ENCODE measurements around the gene RBPJL. TPM values are rescaled to one million over a fixed set of nuclear protein-coding genes. Genes with fewer than 3 reads are reported as not detected.

The RBPJL gene
- total RNA-seq, 2 experiments from 2014 or later = not detected

DNA sequence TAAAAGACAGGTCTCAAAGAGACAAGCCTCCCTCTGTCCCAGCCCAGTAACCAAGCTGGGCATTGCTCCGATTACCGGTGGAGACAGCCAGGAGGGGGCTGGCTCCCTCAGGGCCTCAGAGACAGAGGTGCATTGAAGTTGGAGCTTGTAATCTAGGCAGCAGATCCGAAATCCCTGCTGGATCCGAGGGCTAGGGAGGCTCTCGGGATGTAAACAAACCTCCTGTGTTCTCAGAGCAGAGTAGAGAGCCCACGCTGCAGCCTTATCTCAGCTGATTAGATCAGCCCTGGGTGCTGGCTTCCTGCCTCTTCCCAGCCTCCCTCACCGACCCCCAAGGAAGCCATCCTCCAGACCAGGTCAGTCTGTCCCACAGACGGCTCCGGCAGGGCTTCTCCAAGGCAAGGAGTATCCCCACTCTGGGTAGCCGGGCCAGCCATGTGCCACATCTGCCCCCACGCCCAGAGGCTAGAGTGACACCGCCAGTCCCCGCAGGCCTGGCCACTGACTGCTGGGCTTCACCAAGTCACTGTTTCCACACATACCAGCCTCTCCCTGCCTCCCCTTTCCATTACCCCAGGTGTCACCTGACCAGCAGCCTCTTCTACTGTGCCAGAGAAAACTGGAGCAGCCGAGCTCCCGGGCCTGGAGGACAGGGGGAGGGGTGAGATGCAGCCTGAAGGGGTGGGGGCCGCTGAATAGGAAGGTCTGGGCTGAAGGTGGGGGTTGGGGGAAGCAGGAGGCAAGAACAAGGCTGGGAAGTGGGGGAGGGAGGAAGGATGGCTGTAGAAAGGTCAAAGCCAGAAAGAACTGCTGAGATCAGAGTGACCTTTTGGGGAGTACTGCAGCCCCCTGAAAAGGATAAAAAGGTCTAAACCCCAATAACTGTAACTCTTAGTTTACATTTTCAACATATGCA is 35.6 kb downstream of the RBPJL start:
- DNase-seq (ENCODE audit: low spot score) = no peak
- H3K27ac ChIP-seq (ENCODE audit: low read depth, low read length, poor library complexity, severe bottlenecking) = no peak overlapping the region
- no peak overlapping the region; the same call in 1 of the 2 replicates for H3K4me2 ChIP-seq (ENCODE audit: low read length)
- no peak overlapping the region for H2AFZ ChIP-seq (ENCODE audit: low read length)
- no peaks in the 10 kb centered on the region for H3K9me3 ChIP-seq (ENCODE audit: low read length)
- ChIA-PET POLR2A (no interaction called here), CTCF (ENCODE audit: unreplicated experiment) (no interaction called here)
- no TSS peak for BruUV-seq (replicated peaks)
- no peak overlapping the region for H3K4me3 ChIP-seq (ENCODE audit: low read depth, low read length, poor library complexity, severe bottlenecking)
- no peaks in the 10 kb centered on the region for H4K20me1 ChIP-seq (ENCODE audit: insufficient read depth, low read length)
- H3K36me3 ChIP-seq (ENCODE audit: insufficient read depth, low read length) = no peaks in the 10 kb centered on the region
- TF ChIP-seq EZH2phosphoT487 (IDR thresholded peaks at IDR 0.05; ENCODE audit: borderline replicate concordance, low read depth, low read length) (no peak), CTCF (conservative IDR thresholded peaks at IDR 0.05; ENCODE audit: low read length) (no peak)
- H3K79me2 ChIP-seq (ENCODE audit: insufficient read depth, low read depth, low read length) = no peaks in the 10 kb centered on the region
- intact Hi-C loops (cut with micrococcal nuclease; ENCODE audit: unreplicated experiment) = no loop called here
- H3K9me2 ChIP-seq (ENCODE audit: insufficient read depth, low read length) = no peaks in the 10 kb centered on the region
- peaks cover 37% of the 10 kb centered on the region for H3K4me1 ChIP-seq (ENCODE audit: insufficient read depth, low read length, poor library complexity, severe bottlenecking)

- BruUV-seq (replicated peaks) = no TSS peak
- Histone ChIP-seq H3K9me3 (ENCODE audit: low read length) (no peaks in the 10 kb centered on the region), H3K4me1 (ENCODE audit: insufficient read depth, low read length, poor library complexity, severe bottlenecking) (peaks cover 37% of the 10 kb centered on the region), H3K27ac (ENCODE audit: low read depth, low read length, poor library complexity, severe bottlenecking) (no peak overlapping the region), H2AFZ (ENCODE audit: low read length) (no peak overlapping the region), H3K79me2 (ENCODE audit: insufficient read depth, low read depth, low read length) (no peaks in the 10 kb centered on the region), H4K20me1 (ENCODE audit: insufficient read depth, low read length) (no peaks in the 10 kb centered on the region), H3K9me2 (ENCODE audit: insufficient read depth, low read length) (no peaks in the 10 kb centered on the region), H3K36me3 (ENCODE audit: insufficient read depth, low read length) (no peaks in the 10 kb centered on the region), H3K4me2 (ENCODE audit: low read length) (no peak overlapping the region), H3K4me3 (ENCODE audit: low read depth, low read length, poor library complexity, severe bottlenecking) (no peak overlapping the region)
- DNase-seq (ENCODE audit: low spot score) = no peak
- intact Hi-C loops (cut with micrococcal nuclease; ENCODE audit: unreplicated experiment) = no loop called here
- TF ChIP-seq CTCF (conservative IDR thresholded peaks at IDR 0.05; ENCODE audit: low read length) = no peak
- TF ChIP-seq EZH2phosphoT487 (IDR thresholded peaks at IDR 0.05; ENCODE audit: borderline replicate concordance, low read depth, low read length) = no peak
- POLR2A ChIA-PET = no interaction called here
- CTCF ChIA-PET (ENCODE audit: unreplicated experiment) = no interaction called here
Observed at GRCh38 chr20:45342855-45343531, 36.4 kb downstream of the RBPJL start.

Data from OCI-LY7 (cell line).